Endodermal cell (in vitro differentiated cells): Measurements from ENCODE around the gene SEC61A2. TPM values are rescaled to one million over a fixed set of nuclear protein-coding genes. Genes with fewer than 3 reads are reported as not detected.

Experiments used
- DNase-seq: peaks from one replicate; pipeline ENCODE4 v3.0.0-alpha.2; 2017
- H3K27ac ChIP-seq: 2 replicates; pipeline ENCODE4 v1.5.1; 2013; ENCODE audit warnings: mild to moderate bottlenecking, low read depth, low read length, moderate library complexity
- H3K27me3 ChIP-seq: 2 replicates; pipeline ENCODE4 v1.6.1; 2013; ENCODE audit warnings: mild to moderate bottlenecking, low read length, moderate library complexity; ENCODE audit not compliant: insufficient read depth, control insufficient read depth, poor library complexity, severe bottlenecking
- H3K36me3 ChIP-seq: 2 replicates; pipeline ENCODE4 v1.7.0; 2013; ENCODE audit warnings: mild to moderate bottlenecking, low read length, moderate library complexity; ENCODE audit not compliant: control insufficient read depth, insufficient read depth
- H3K4me1 ChIP-seq: one replicate; pipeline ENCODE4 v1.7.0; 2013; ENCODE audit warnings: low read length; ENCODE audit not compliant: control insufficient read depth, insufficient read depth
- H3K4me3 ChIP-seq: 2 replicates; pipeline ENCODE4 v1.5.1; 2013; ENCODE audit warnings: mild to moderate bottlenecking, low read length, moderate library complexity
- H3K9ac ChIP-seq: 2 replicates; pipeline ENCODE4 v1.6.1; 2013; ENCODE audit warnings: mild to moderate bottlenecking, low read length, moderate library complexity; ENCODE audit not compliant: poor library complexity, severe bottlenecking; ENCODE audit errors: extremely low read depth
- H3K9me3 ChIP-seq: 2 replicates; pipeline ENCODE4 v1.6.1; 2013; ENCODE audit warnings: mild to moderate bottlenecking, low read length, moderate library complexity; ENCODE audit not compliant: control insufficient read depth
- H3K27ac Mint-ChIP-seq: 2 replicates; pipeline ENCODE4 v1.8.0; 2020; ENCODE audit warnings: mixed read lengths
- H3K27me3 Mint-ChIP-seq: 2 replicates; pipeline ENCODE4 v1.8.0; 2021; ENCODE audit warnings: mild to moderate bottlenecking, mixed read lengths; ENCODE audit not compliant: insufficient read depth
- H3K36me3 Mint-ChIP-seq: 2 replicates; pipeline ENCODE4 v1.8.0; 2020; ENCODE audit warnings: low read depth, mixed read lengths
- H3K4me1 Mint-ChIP-seq: 2 replicates; pipeline ENCODE4 v1.8.0; 2020; ENCODE audit warnings: mixed read lengths
- H3K4me3 Mint-ChIP-seq: 2 replicates; pipeline ENCODE4 v1.8.0; 2020; ENCODE audit warnings: mild to moderate bottlenecking, moderate library complexity, mixed read lengths
- H3K9me3 Mint-ChIP-seq: 2 replicates; pipeline ENCODE4 v1.8.0; 2020; ENCODE audit warnings: mild to moderate bottlenecking, mixed read lengths
- CTCF ChIP-seq: fragments of 200-600 bp; sonication (generic); conservative IDR thresholded peaks from 2 replicates; pipeline ENCODE4 v1.5.0; 2021; ENCODE audit warnings: antibody characterized with exemption, mild to moderate bottlenecking
- WGBS, 2 experiments: methylation state at CpG; one replicate each; pipeline versions ENCODE4 v1.1.5 to v1.1.7; 2013; ENCODE audit warnings: missing lambda C conversion rate in 2 of 2, mixed read lengths in 1 of 2; ENCODE audit not compliant: insufficient coverage in 1 of 2, insufficient read length in 1 of 2; 5-methylcytosine and 5-hydroxymethylcytosine counted together
- total RNA-seq, 2 donors: library from RNA; stranded (reverse); fragmentation: NEBNext Ultra II Directional in 1 of 2; extraction: Animal tissue kit (Norgen Biotek cat#: 25700) in 1 of 2; gene quantifications; 2 replicates in 1 of 2; 3 replicates in 1 of 2; pipeline ENCODE4 v1.2.1, GENCODE V29; 2021

SEC61A2 gene
- total RNA-seq, 2 donors from 2014 or later, result 24.4 to 40.5 TPM

- Mint-ChIP-seq H3K36me3 (peaks cover 45% of the 10 kb centered on the region), H3K4me1 (peaks cover 15% of the 10 kb centered on the region), H3K4me3 (no peak overlapping the region), H3K27me3 (no peaks in the 10 kb centered on the region), H3K9me3 (no peaks in the 10 kb centered on the region), H3K27ac (no peak overlapping the region)
- H3K9ac ChIP-seq, result no peak overlapping the region
- no peak for DNase-seq
- peaks cover 65% of the 10 kb centered on the region for H3K36me3 ChIP-seq
- WGBS, 2 experiments, result 90 to 93% methylated on average over 9 of the region's 9 CpGs
- H3K27ac ChIP-seq, result no peak overlapping the region
- no peaks in the 10 kb centered on the region for H3K27me3 ChIP-seq
- H3K4me3 ChIP-seq, result no peak overlapping the region
- H3K9me3 ChIP-seq, result no peaks in the 10 kb centered on the region
- no peak for TF ChIP-seq CTCF
- no peaks in the 10 kb centered on the region for H3K4me1 ChIP-seq
Observed at GRCh38 chr10:12177642-12178041, 48.2 kb downstream of the SEC61A2 start.

GRCh38 chr10:12179606-12180170, 50.2 kb downstream of the SEC61A2 start:
- peaks cover 15% of the 10 kb centered on the region for H3K4me1 Mint-ChIP-seq
- no peak for TF ChIP-seq CTCF
- H3K36me3 ChIP-seq, result peaks cover 66% of the 10 kb centered on the region
- no peak overlapping the region for H3K27ac ChIP-seq
- H3K9me3 Mint-ChIP-seq, result no peaks in the 10 kb centered on the region
- H3K27me3 Mint-ChIP-seq, result no peaks in the 10 kb centered on the region
- H3K27ac Mint-ChIP-seq, result peak overlapping the region; percentile 80
- no peak overlapping the region for H3K4me3 ChIP-seq
- H3K27me3 ChIP-seq, result no peaks in the 10 kb centered on the region
- no peaks in the 10 kb centered on the region for H3K9me3 ChIP-seq
- H3K4me1 ChIP-seq, result no peaks in the 10 kb centered on the region
- no peak overlapping the region for H3K9ac ChIP-seq
- WGBS, 2 experiments, result 89 to 95% methylated on average over 3 to 4 of the region's 4 CpGs
- peaks cover 39% of the 10 kb centered on the region for H3K36me3 Mint-ChIP-seq
- no peak for DNase-seq
- H3K4me3 Mint-ChIP-seq, result no peak overlapping the region

GRCh38 chr10:12180221-12180974, 50.9 kb downstream of the SEC61A2 start:
- Mint-ChIP-seq H3K9me3 (no peaks in the 10 kb centered on the region), H3K4me3 (no peak overlapping the region), H3K36me3 (peaks cover 43% of the 10 kb centered on the region), H3K27me3 (no peaks in the 10 kb centered on the region), H3K27ac (peak overlapping the region; percentile 80), H3K4me1 (peaks cover 15% of the 10 kb centered on the region)
- H3K36me3 ChIP-seq, result peaks cover 71% of the 10 kb centered on the region
- H3K27ac ChIP-seq, result peak overlapping the region; percentile 9
- no peaks in the 10 kb centered on the region for H3K9me3 ChIP-seq
- no peaks in the 10 kb centered on the region for H3K27me3 ChIP-seq
- peak; percentile 52 for DNase-seq
- H3K4me1 ChIP-seq, result no peaks in the 10 kb centered on the region
- TF ChIP-seq CTCF, result peak; percentile 51
- WGBS, 2 experiments, result 72 to 76% methylated on average over 9 of the region's 9 CpGs
- H3K4me3 ChIP-seq, result no peak overlapping the region
- H3K9ac ChIP-seq, result no peak overlapping the region
